Subcutaneous adipose tissue (tissue), 4 donors: Measurements from ENCODE around the gene CTU2. TPM values are rescaled to one million over a fixed set of nuclear protein-coding genes. Genes with fewer than 3 reads are reported as not detected.

ENCODE experiments used
- CTCF ChIP-seq: fragments of 450-650 bp; IDR thresholded peaks from one replicate; pipeline ENCODE4 v1.5.1; 2016; ENCODE audit warnings: low read depth, mild to moderate bottlenecking, control low read depth, antibody characterized with exemption, moderate library complexity
- total RNA-seq, 4 donors: library from RNA; depleted of rRNA; stranded (reverse); fragments of >200 nt; gene quantifications; one replicate each; pipeline ENCODE4 v1.1.0, GENCODE V29; 2016

CTU2 gene
- total RNA-seq, 4 donors from 2014 or later, result 3.2 to 6.0 (median 4.8) TPM

- no peak for TF ChIP-seq CTCF
These were observed 29.6 kb upstream of the CTU2 start for GRCh38 chr16:88676502-88677242.

- no peak for TF ChIP-seq CTCF
These were observed 28.6 kb upstream of the CTU2 start for GRCh38 chr16:88677721-88678120.

- no peak for TF ChIP-seq CTCF
These were observed 27.9 kb upstream of the CTU2 start for GRCh38 chr16:88678224-88678979.

GRCh38 chr16:88680554-88681083 lies 25.7 kb upstream of the CTU2 start:
- TF ChIP-seq CTCF, result no peak

- TF ChIP-seq CTCF, result no peak
These were observed 25.1 kb upstream of the CTU2 start for GRCh38 chr16:88681084-88681680.

DNA sequence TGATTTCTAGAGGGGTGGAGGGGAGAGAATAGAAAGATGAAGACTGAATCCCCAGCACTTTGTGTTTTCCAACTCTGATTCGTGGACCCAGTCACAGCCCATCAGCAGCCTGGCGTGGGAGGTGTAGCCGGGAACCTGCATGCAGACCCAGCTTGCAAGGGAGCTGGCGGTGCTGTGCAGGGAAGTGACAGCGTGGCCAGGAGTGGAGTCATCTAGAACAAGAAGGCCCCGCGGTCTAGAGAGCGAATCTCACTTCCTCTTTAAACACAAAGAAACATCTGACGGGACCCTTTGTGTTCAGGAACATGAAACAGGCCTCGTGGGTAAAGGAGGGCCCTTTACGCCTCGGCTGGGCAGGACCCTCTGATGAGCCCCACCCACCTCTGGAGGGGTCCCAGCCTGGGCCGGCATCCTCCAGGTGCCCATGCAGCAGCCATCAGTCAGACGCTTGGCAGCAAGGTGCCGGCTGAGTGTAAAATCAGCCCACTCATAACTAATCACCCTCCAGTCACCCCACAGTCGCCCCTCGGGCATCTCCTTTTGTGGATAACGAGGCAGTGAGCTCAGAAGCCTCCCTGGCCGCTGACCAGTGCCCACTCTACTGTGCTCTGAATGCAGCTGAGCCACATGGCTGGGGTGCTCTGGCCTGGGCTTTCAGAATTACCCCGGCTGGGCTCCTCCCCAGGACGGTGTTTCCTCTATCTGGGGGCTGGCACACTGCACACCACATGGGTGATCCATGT lies 24.4 kb upstream of the CTU2 start:
- TF ChIP-seq CTCF, result no peak
